GM18858 (cell line): ENCODE measurements around the gene LLGL2.
"Not testable (repeated sequence)": the region's sequence is repeated elsewhere in the genome, so short reads cannot be mapped to it uniquely, and the experiment has no call there.

Source experiments
- ATAC-seq: cut with Tn5 transposase; IDR thresholded peaks from one replicate; pipeline ENCODE4 v1.9.1; 2021; ENCODE audit not compliant: unreplicated experiment

Gene LLGL2

DNA sequence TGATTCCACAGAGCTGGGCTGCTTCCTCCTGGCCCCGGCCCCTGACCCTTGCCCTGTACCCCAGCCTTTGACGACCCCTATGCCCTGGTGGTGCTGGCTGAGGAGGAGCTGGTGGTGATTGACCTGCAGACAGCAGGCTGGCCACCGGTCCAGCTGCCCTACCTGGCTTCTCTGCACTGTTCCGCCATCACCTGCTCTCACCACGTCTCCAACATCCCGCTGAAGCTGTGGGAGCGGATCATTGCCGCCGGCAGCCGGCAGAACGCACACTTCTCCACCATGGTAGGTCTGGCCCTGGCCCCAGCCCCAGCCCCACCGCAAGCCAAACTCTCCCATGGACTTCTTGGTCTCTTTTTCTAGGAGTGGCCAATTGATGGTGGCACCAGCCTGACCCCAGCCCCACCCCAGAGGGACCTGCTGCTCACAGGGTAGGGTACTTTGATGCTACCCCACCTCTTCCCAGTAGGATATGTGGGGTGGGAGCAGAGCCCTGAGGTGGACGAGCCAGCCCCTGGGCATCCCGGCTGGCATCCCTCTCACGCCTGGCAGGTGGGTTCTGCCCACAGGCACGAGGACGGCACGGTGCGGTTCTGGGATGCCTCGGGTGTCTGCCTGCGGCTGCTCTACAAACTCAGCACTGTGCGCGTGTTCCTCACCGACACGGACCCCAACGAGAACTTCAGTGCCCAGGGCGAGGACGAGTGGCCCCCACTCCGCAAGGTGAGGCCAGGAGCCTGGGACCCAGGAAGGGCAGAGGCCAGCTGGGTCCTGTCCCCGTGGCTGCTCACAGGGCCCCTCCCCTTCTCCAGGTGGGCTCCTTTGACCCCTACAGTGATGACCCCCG lies 43.1 kb downstream of the LLGL2 start:
- ATAC-seq: no peak

DNA sequence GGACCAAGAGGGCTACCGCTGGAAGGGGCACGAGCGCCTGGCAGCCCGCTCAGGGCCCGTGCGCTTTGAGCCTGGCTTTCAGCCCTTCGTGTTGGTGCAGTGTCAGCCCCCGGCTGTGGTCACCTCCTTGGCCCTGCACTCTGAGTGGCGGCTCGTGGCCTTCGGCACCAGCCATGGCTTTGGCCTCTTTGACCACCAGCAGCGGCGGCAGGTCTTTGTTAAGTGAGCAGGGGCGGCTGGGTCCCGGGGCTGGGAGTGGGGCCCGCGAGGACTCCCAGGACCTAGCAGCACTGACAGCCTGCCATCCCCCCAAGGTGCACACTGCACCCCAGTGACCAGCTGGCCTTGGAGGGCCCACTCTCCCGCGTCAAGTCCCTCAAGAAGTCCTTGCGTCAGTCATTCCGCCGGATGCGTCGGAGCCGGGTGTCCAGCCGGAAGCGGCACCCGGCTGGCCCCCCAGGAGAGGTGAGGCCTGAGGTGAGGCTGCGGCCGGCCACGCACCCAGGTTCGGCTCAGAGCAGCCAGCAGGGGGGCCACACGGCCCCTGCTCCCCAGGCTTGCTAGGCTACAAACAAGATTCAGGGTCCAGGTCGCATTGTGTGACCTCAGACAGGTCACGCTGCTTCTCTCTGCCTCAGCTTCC lies 44.7 kb downstream of the LLGL2 start:
- ATAC-seq: no peak

DNA sequence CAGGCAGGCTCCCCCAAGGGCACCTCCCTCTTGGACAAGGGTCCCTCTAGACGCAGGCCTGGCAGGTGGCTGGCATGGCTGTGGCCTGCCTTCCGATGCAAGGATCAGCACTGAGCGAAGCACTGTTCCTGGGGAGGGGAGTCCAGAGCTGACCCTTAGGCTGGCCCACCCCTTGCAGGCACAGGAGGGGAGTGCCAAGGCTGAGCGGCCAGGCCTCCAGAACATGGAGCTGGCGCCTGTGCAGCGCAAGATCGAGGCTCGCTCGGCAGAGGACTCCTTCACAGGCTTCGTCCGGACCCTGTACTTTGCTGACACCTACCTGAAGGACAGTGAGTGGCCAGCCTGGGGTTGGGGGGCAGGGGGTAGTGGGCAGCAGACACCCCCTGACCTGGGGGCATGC lies 45.3 kb downstream of the LLGL2 start:
- no peak for ATAC-seq

- peak; percentile 65 for ATAC-seq
Observed at GRCh38 chr17:75571197-75571884, 45.8 kb downstream of the LLGL2 start.

- ATAC-seq: no peak
Observed at GRCh38 chr17:75571885-75572215, 46.4 kb downstream of the LLGL2 start.

- ATAC-seq: no peak
Observed at GRCh38 chr17:75572713-75573539, 47.4 kb downstream of the LLGL2 start.

GRCh38 chr17:75573540-75573957 lies 48.1 kb downstream of the LLGL2 start:
- no peak for ATAC-seq

- no peak for ATAC-seq
Observed at GRCh38 chr17:75573994-75574393, 48.5 kb downstream of the LLGL2 start.

DNA sequence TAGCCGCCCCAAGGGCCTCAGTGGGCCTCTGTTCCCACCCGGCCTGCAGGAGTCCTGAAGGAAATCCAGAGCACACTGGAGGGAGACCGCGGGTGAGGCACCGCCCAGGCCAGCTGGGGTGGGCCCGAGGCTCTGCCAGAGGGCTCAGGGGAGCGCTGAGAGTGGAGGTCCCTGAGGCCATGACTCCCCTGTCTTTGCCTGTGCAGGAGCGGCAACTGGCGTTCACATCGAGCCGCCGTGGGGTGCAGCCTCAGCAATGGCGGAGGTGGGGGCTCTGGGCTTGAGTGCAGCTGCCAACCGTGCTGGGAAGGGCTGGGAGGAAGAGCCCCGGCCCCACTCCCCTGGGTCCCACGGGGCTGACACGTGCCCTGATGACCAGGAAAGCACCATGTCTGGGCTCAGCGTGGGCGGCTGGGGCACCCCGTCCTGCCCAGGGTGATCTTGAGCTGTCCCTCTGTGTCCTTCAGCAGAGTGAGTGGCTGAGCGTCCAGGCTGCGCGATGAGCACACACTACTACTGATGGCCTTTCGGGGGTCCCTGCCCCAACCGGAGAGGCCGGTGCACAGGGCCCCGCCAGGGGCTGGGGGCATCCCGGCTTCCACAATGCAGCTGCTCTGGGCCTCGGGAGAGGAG lies 49.0 kb downstream of the LLGL2 start:
- no peak for ATAC-seq

GRCh38 chr17:75575197-75575596 lies 49.7 kb downstream of the LLGL2 start:
- ATAC-seq: no peak

DNA sequence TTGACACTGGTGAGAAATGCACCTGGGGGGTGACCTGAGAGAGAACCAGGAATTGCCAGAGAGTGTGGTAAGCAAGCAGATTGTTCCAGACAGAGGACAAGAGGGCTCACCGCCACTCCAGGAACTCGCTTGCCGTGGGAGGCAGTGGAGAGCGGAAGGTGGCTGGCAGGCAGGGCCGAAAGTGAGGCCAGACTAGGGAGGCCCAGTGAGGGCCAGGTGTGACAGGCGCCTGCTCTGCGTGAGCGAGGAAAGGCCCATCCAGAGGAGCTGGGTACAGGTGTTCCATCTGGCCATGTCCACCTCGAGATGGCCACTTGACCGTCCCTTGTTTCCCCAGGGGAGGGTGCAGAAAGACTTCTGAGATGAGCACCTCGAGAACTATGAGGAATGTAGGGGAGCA lies 50.2 kb downstream of the LLGL2 start:
- ATAC-seq: no peak

DNA sequence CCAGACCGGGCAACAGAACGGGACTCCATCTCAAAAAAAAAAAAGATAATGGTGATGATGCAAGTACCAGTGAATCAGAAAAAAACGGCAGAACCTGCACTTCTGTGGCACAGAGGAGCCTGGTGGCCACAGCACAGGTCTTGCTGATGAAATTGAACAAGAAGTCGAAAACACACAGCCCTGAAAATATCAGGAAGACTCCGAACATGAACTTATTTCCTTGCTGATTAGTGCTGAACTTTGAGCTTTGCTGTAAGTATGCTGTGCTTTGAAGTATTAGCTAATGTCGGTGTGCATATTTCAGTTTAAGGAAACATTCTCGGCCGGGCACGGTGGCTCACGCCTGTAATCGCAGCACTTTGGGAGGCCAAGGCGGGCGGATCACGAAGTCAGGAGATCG lies 51.2 kb downstream of the LLGL2 start:
- no peak for ATAC-seq

- not testable (repeated sequence) for ATAC-seq
Observed at GRCh38 chr17:75581121-75581725, 55.7 kb downstream of the LLGL2 start.

DNA sequence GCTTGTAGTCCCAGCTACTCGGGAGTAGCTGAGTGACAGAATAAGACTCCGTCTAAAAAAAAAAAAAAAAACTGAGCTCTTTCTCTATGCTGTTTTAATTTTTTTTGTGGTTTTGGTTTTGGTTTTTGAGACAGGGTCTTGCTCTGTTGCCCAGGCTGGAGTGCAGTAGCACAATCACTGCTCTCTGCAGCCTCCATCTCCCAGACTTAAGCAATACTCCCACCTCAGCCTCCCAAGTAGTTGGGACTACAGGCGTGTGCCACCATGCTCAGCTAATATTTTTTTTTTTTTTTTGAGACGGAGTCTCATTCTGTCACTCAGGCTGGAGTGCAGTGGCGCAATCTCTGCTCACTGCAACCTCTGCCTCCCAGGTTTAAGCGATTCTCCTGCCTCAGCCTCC lies 57.7 kb downstream of the LLGL2 start:
- not testable (repeated sequence) for ATAC-seq

GRCh38 chr17:75584849-75585175 lies 59.3 kb downstream of the LLGL2 start:
- ATAC-seq: no peak

DNA sequence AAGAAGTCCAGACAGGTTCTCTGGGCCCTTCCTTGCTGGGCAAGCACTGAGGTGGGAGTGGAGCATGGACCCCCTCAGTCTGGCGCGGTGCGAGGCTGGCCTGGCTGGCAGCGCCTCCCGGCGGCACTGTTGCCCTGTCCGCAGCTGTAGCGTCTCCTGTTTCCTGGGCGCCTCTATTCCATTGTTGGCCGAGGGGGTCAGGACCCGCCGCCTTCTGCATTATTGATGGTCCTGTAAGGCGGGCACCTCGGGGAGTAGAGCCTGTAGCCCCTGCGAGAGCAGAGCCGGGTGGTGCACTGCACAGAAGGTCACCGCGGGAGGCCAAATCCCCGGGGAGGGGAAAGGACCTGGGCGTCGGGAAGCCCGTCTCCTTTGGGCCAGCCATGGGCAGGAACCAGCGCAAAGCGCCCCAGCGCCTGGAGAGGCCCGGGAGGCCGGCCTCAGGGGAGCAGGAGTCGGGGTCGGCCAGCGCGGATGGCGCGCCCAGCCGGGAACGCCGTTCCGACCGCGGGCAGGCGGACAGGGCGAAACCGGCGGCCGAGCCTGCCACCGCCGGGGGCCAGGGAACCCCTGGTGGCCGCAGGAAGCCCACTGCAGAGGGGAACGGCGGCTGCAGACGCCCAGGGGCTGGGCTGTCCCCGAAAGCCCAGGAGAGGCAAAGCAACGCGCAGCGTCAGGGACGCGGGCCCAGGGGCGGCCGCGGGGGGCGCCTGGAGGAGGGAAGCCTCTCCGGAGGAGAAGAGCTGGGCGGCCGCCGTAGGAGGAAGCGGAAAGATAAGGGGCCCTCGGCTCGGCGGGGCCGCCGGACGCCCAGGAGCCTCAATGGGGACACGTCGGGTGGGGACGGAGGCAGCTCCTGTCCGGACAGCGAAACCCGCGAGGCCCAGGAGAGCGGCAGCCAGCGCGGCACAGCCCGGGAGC lies 62.4 kb downstream of the LLGL2 start, which contains the start of gene MYO15B:
TSS of gene MYO15B (plus strand) at position 126 of the 921 bp plus-strand sequence. CDS start at position 384, 258 bp downstream.
- ATAC-seq: no peak

DNA sequence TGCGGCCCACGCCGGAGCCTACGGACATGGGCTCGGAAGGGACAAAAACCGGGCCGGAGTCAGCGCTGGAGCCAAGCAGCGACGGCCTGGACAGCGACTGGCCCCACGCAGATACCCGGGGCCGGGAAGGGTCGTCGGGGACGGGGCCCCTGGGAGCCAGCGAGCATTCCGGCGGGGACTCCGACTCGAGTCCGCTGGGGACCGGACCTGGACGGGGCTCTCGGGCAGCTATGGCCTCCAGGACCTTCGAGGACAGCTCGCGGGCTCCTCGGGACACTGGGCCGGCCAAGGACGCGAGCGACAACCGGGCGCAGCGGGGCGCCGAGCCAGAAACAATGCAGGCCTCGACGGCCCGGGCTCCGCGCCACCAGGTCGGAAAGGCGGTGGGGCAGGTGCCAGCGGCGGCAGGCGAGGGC lies 63.1 kb downstream of the LLGL2 start:
- no peak for ATAC-seq

- ATAC-seq: no peak
Observed at GRCh38 chr17:75589012-75589918, 63.8 kb downstream of the LLGL2 start.
